Naive thymus-derived CD8-positive, alpha-beta T cell (primary cell): ENCODE measurements around the gene NQO1. TPM values are rescaled to one million over a fixed set of nuclear protein-coding genes. Genes with fewer than 3 reads are reported as not detected.

Experiments
- ATAC-seq, 2 donors: fragments of 150-1000 bp; cut with Tn5 transposase in 1 of 2; sonication (Bioruptor Pico), chemical (Tn5 transposase) in 1 of 2; 1 replicate in 1 of 2; 2 replicates in 1 of 2; pipeline ENCODE4 v1.10.0; 2021; ENCODE audit warnings: mild to moderate bottlenecking in 2 of 2, moderate library complexity in 2 of 2
- POLR2A ChIA-PET: fragments of 350-600 bp; sonication (Branson Sonifier 250); formaldehyde crosslinking; loops from one replicate; lab custom pipeline; 2021; ENCODE audit warnings: antibody characterized with exemption; lab: Charles Lee
- DNase-seq, 10 donors: peaks; one replicate each; pipeline versions ENCODE4 v3.0.0 to v3.0.0-alpha.2; 2020 to 2022
- H3K27ac Mint-ChIP-seq, 10 donors: one replicate each; pipeline ENCODE4 v1.8.0; 2020 to 2022; ENCODE audit warnings: mild to moderate bottlenecking in 10 of 10, mixed read lengths in 10 of 10, moderate library complexity in 4 of 10, inconsistent platforms in 1 of 10
- H3K27me3 Mint-ChIP-seq, 5 donors: one replicate each; pipeline ENCODE4 v1.8.0; 2021 to 2022; ENCODE audit warnings: mixed read lengths in 5 of 5
- H3K36me3 Mint-ChIP-seq, 3 donors: one replicate each; pipeline ENCODE4 v1.8.0; 2020 to 2022; ENCODE audit warnings: mixed read lengths in 3 of 3, mild to moderate bottlenecking in 2 of 3, inconsistent platforms in 1 of 3
- H3K4me1 Mint-ChIP-seq, 4 donors: one replicate each; pipeline ENCODE4 v1.8.0; 2021 to 2022; ENCODE audit warnings: mixed read lengths in 4 of 4
- H3K4me3 Mint-ChIP-seq, 10 donors: one replicate each; pipeline ENCODE4 v1.8.0; 2020 to 2022; ENCODE audit warnings: mild to moderate bottlenecking in 10 of 10, mixed read lengths in 10 of 10, moderate library complexity in 6 of 10, inconsistent platforms in 1 of 10
- H3K9me3 Mint-ChIP-seq, 9 donors: one replicate each; pipeline ENCODE4 v1.8.0; 2020 to 2022; ENCODE audit warnings: mixed read lengths in 9 of 9, mild to moderate bottlenecking in 3 of 9, inconsistent platforms in 1 of 9, moderate library complexity in 1 of 9
- polyA plus RNA-seq, 3 donors: library from polyadenylated mRNA; unstranded; fragments of 300-500 nt; fragmentation: Illumina TruSeq; gene quantifications; one replicate each; pipeline ENCODE4 v1.2.3, GENCODE V29; 2021
- total RNA-seq, 8 experiments: library from RNA in 2 of 8; stranded (reverse) in 2 of 8; gene quantifications; one replicate each; pipeline ENCODE4 v1.2.3 and lab custom pipeline; 2021 to 2026

NQO1 gene
- total and polyA plus RNA-seq, 5 experiments from 2014 or later: 2.5 to 4.1 (median 3.4) TPM

- peaks cover 0 to 5% (median 1%) of the 10 kb centered on the region in 4 donors for H3K4me1 Mint-ChIP-seq
- no peaks in the 10 kb centered on the region for H3K27me3 Mint-ChIP-seq
- no peak for ATAC-seq
Observed at GRCh38 chr16:69712914-69713581, 13.3 kb downstream of the NQO1 start.

DNA sequence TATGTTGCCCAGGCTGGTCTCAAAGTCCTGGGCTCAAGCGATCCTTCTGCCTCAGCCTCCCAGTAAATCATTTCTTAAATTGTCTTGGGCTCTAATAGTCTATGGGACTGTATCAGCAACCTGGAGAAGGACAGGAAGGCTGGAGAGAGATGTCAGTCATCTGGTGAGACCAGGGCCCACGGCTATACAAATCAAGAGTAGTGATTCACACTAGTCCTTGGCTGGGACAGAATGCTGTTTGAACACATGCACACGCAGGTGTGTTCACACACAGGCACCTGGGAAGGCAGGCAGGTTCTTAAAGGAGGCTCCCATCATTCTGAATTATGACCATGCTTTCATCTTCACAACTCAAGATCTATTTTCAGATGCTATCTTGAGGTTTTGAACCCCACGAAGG, 14.1 kb downstream of the NQO1 start:
- no peak overlapping the region for H3K27ac Mint-ChIP-seq
- peaks cover 0 to 5% (median 1%) of the 10 kb centered on the region in 4 donors for H3K4me1 Mint-ChIP-seq
- DNase-seq (no peak), ATAC-seq (no peak)
- H3K9me3 Mint-ChIP-seq: no peaks in the 10 kb centered on the region
- H3K36me3 Mint-ChIP-seq: peaks cover 0 to 8% (median 0%) of the 10 kb centered on the region in 3 donors
- H3K27me3 Mint-ChIP-seq: no peaks in the 10 kb centered on the region
- POLR2A ChIA-PET: interaction anchor here (0.7 to 5.9 kb wide), 3 partner anchors 14 to 42 kb away, joined by 3 to 38 read pairs (median 5); partner anchors contain the start of genes NOB1 and NQO1
- H3K4me3 Mint-ChIP-seq: no peak overlapping the region

More at GRCh38 chr16:69712914-69713581, 13.3 kb downstream of the NQO1 start:
- POLR2A ChIA-PET: interaction anchor here (1.4 to 5.9 kb wide), 2 partner anchors 11 to 42 kb away, joined by 3 to 38 read pairs; partner anchors contain the start of gene NOB1
- Mint-ChIP-seq H3K36me3 (peaks cover 0 to 8% (median 0%) of the 10 kb centered on the region in 3 donors), H3K27ac (no peak overlapping the region), H3K9me3 (no peaks in the 10 kb centered on the region), H3K4me3 (no peak overlapping the region)
- DNase-seq: no peak

DNA sequence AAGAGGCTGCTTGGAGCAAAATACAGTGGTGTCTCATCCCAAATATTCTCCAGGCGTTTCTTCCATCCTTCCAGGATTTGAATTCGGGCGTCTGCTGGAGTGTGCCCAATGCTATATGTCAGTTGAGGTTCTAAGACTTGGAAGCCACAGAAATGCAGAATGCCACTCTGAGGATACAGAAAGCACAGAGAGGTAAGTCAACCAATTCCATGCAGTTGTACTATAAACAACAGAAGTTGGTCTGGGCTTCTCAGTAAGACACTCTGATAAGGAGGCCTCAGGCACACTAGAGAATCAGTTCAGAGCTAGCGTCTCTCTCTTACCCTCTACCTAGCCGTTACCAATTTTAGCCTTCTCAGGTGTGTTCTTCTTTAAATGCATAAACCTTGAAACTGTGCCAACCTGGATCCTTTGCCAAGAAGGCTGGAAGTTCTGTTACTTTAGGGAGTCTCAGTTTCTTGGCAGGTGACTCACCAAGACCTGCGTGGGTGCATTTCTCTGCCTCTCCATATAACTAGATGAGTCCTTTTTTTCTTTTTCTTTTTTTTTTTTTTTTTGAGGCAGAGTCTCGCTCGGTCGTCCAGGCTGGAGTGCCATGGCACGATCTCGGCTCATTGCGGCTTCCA, 15.1 kb downstream of the NQO1 start:
- Mint-ChIP-seq H3K27me3 (no peaks in the 10 kb centered on the region), H3K4me1 (peaks cover 0 to 5% (median 1%) of the 10 kb centered on the region in 4 donors), H3K9me3 (no peaks in the 10 kb centered on the region), H3K36me3 (peaks cover 0 to 11% (median 0%) of the 10 kb centered on the region in 3 donors), H3K27ac (no peak overlapping the region), H3K4me3 (no peak overlapping the region)
- POLR2A ChIA-PET: interaction anchor here (0.7 to 5.9 kb wide), 3 partner anchors 15 to 43 kb away, joined by 3 to 38 read pairs (median 5); partner anchors contain the start of genes NOB1 and NQO1
- ATAC-seq (no peak), DNase-seq (no peak)

DNA sequence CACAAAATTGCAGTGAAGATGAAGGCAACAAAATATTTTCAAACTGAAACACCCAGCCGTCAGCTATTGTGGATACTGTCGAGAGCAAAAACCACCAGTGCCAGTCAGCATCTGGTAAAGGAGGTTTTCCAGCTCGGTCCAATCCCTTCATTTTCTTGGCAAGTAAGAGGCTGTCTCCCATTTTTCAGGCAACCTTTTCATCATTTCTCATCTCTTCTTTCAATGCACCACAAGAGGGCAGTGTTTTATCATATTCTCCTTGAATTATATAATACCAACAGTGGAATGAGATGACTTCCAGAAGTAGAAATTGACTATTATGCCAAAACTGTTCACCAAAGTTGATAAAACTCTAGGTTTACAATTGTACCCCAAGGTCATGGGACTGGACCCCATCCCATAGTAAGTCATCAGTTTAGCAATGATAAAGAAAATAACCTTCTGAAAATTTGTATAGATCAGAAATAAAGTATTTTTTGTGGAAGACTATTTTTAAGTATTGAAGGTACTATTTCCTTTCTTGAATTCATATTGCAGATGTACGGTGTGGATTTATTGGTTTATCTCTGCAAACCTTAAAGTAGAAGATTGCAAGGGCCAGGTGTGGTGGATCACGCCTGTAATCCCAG, 16.8 kb downstream of the NQO1 start:
- H3K27ac Mint-ChIP-seq: peak overlapping the region in 4 of 10 donors; percentile 1 to 38 (median 28)
- H3K36me3 Mint-ChIP-seq: peaks cover 0 to 16% (median 0%) of the 10 kb centered on the region in 3 donors
- POLR2A ChIA-PET: interaction anchor here (0.5 to 5.9 kb wide), 5 partner anchors 16 to 423 kb away, joined by 3 to 38 read pairs (median 5); partner anchors contain the start of genes NOB1 and NQO1
- ATAC-seq (peak; percentile 60 to 76), DNase-seq (peak in 4 of 10 donors; percentile 6 to 65 (median 60))
- H3K4me1 Mint-ChIP-seq: peaks cover 0 to 5% (median 1%) of the 10 kb centered on the region in 4 donors
- no peak overlapping the region for H3K4me3 Mint-ChIP-seq
- H3K27me3 Mint-ChIP-seq: no peaks in the 10 kb centered on the region
- no peaks in the 10 kb centered on the region for H3K9me3 Mint-ChIP-seq

GRCh38 chr16:69707920-69708683, 18.3 kb downstream of the NQO1 start:
- Mint-ChIP-seq H3K4me3 (no peak overlapping the region), H3K27me3 (no peaks in the 10 kb centered on the region), H3K27ac (peak overlapping the region in 3 of 10 donors; percentile 23 to 54 (median 28)), H3K4me1 (peaks cover 0 to 5% (median 1%) of the 10 kb centered on the region in 4 donors), H3K36me3 (peaks cover 0 to 21% (median 0%) of the 10 kb centered on the region in 3 donors), H3K9me3 (no peaks in the 10 kb centered on the region)
- POLR2A ChIA-PET: interaction anchor here (0.6 to 5.9 kb wide), 3 partner anchors 47 to 53 kb away, joined by 5 to 38 read pairs (median 7); partner anchors contain the start of gene NOB1
- ATAC-seq (no peak), DNase-seq (no peak)

DNA sequence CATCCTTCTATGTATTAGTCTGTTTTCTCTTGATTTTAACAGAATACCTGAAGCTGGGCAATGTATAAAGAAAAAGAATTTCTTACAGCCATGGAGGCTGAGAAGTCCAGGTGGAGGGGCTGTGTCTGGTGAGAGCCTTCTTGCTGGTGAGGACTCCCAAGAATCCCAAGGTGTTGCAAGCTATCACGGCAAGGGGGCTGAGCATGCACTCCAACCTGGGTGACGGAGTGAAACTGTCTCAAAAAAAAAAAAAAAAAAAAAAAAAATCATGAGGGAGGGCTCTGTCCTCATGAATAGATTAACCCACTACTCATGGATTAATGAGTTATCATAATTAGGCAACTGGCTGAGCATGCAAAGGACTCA, 19.4 kb downstream of the NQO1 start:
- POLR2A ChIA-PET: interaction anchor here (5.9 kb wide), 1 partner anchor 48 kb away, joined by 38 read pairs; the partner anchor contains the start of gene NOB1
- Mint-ChIP-seq H3K4me3 (no peak overlapping the region), H3K36me3 (peaks cover 0 to 18% (median 0%) of the 10 kb centered on the region in 3 donors), H3K4me1 (peaks cover 0 to 5% (median 1%) of the 10 kb centered on the region in 4 donors), H3K9me3 (no peaks in the 10 kb centered on the region), H3K27me3 (no peaks in the 10 kb centered on the region), H3K27ac (peak overlapping the region in 5 of 10 donors; percentile 11 to 74 (median 40))
- no peak for DNase-seq
- no peak for ATAC-seq

DNA sequence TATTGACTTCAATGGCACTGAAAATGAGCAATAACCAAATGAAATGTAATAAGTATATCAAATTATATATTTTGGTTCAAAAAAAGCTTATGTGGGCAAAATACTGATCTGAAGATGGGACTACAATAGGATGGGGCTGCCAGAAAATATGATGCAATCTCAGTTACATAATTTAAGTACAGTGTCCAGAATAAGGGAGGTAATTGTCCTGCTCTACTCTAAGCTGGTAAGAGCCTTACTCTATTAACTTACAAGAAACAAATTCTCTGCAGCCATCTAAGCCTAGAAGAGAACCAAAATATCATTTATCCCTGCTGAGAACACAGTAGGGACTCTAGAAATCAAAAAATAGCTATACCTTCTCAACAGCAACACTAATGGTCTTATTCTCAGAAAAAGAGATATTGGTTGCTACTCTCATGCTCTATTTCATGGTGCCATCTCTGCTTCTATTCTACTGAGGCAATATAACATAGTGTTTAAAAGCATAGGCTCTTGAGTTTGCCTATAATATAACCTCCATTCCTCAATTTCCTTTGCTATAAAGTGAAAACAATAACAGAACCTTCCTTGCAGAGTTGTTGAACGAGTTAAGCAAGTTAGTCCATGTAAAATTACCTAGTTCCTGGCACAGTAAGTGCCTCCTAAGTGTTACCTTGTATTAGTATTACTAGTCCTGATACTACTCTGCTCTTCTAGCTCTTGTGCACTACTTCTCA, 19.9 kb downstream of the NQO1 start:
- Mint-ChIP-seq H3K4me3 (no peak overlapping the region), H3K27ac (peak overlapping the region in 5 of 10 donors; percentile 11 to 74 (median 40)), H3K36me3 (peaks cover 0 to 20% (median 0%) of the 10 kb centered on the region in 3 donors), H3K4me1 (peaks cover 0 to 5% (median 1%) of the 10 kb centered on the region in 4 donors), H3K9me3 (no peaks in the 10 kb centered on the region), H3K27me3 (no peaks in the 10 kb centered on the region)
- ATAC-seq (no peak), DNase-seq (no peak)
- POLR2A ChIA-PET: interaction anchor here (0.6 to 1.7 kb wide), 3 partner anchors 18 to 137 kb away, joined by 3 to 5 read pairs (median 4); partner anchors contain the start of gene NOB1

DNA sequence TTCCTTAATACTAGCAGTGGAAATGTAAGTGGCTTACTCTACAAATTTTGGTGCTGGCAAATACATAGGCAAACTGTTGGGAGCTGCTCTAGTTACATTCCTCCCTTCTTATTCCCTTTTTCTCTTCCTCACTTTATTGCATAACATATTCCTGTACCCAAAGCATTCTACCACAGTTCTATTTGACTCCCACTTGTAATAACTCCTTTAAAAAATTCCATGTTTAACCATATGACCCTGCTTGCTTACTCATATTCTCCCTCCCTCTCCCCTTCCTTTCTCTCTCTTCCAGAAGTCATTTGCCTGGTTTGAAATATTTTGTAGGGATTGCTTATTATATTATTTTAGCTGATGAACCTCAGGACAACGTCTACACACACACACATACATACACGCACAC, 22.7 kb downstream of the NQO1 start:
- POLR2A ChIA-PET: no interaction called here
- no peak overlapping the region for H3K4me3 Mint-ChIP-seq
- DNase-seq: no peak
- H3K4me1 Mint-ChIP-seq: no peaks in the 10 kb centered on the region
- H3K27ac Mint-ChIP-seq: peak overlapping the region in 5 of 10 donors; percentile 11 to 81 (median 44)
- no peak for ATAC-seq
- H3K36me3 Mint-ChIP-seq: peaks cover 0 to 36% (median 0%) of the 10 kb centered on the region in 3 donors
- H3K9me3 Mint-ChIP-seq: no peaks in the 10 kb centered on the region
- no peaks in the 10 kb centered on the region for H3K27me3 Mint-ChIP-seq

- H3K27ac Mint-ChIP-seq: no peak overlapping the region
- H3K36me3 Mint-ChIP-seq: peaks cover 0 to 41% (median 3%) of the 10 kb centered on the region in 3 donors
- H3K9me3 Mint-ChIP-seq: no peaks in the 10 kb centered on the region
- no peak for DNase-seq
- peaks cover 0 to 2% (median 0%) of the 10 kb centered on the region in 4 donors for H3K4me1 Mint-ChIP-seq
- H3K4me3 Mint-ChIP-seq: no peak overlapping the region
- POLR2A ChIA-PET: no interaction called here
- no peak for ATAC-seq
- H3K27me3 Mint-ChIP-seq: no peaks in the 10 kb centered on the region
Observed at GRCh38 chr16:69701866-69702265, 24.5 kb downstream of the NQO1 start.

DNA sequence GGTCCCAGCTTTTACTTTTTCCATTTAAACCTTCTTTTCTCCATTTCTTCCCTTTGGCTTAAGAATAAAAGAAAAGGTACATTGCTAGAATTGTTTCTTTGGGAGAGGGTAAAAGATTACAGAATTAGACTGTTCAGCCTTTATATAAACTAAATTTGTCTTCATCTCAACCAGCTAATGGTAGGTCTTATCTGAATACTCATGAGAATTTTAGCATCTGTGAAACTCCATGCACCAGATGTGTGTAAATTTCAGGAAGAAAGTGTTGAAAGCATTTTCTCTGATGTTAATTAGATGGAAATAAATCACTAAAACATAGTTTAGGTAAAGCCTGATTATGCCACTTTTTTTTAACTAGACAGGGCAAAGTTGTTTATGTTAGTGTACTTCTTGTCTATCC, 24.9 kb downstream of the NQO1 start:
- H3K4me3 Mint-ChIP-seq: no peak overlapping the region
- H3K9me3 Mint-ChIP-seq: no peaks in the 10 kb centered on the region
- H3K27ac Mint-ChIP-seq: peak overlapping the region in 1 of 10 donors; percentile 71
- peaks cover 0 to 43% (median 6%) of the 10 kb centered on the region in 3 donors for H3K36me3 Mint-ChIP-seq
- ATAC-seq: no peak
- no peaks in the 10 kb centered on the region for H3K27me3 Mint-ChIP-seq
- POLR2A ChIA-PET: no interaction called here
- DNase-seq: no peak
- peaks cover 0 to 2% (median 0%) of the 10 kb centered on the region in 4 donors for H3K4me1 Mint-ChIP-seq

GRCh38 chr16:69699915-69700314, 26.4 kb downstream of the NQO1 start:
- Mint-ChIP-seq H3K4me1 (peaks cover 0 to 2% (median 0%) of the 10 kb centered on the region in 4 donors), H3K27ac (peak overlapping the region in 4 of 10 donors; percentile 32 to 74 (median 63)), H3K9me3 (no peaks in the 10 kb centered on the region), H3K36me3 (peaks cover 0 to 57% (median 15%) of the 10 kb centered on the region in 3 donors), H3K27me3 (no peaks in the 10 kb centered on the region), H3K4me3 (no peak overlapping the region)
- no peak for DNase-seq
- POLR2A ChIA-PET: interaction anchor here (1.2 kb wide), 1 partner anchor 23 kb away, joined by 5 read pairs; no protein-coding TSS in a partner anchor
- no peak for ATAC-seq
